ENCODE data around the gene GPBP1. TPM values are rescaled to one million over a fixed set of nuclear protein-coding genes. Genes with fewer than 3 reads are reported as not detected.

Gene GPBP1
- total RNA-seq, 2 experiments from 2014 or later = 91.8 to 116 TPM

DNA sequence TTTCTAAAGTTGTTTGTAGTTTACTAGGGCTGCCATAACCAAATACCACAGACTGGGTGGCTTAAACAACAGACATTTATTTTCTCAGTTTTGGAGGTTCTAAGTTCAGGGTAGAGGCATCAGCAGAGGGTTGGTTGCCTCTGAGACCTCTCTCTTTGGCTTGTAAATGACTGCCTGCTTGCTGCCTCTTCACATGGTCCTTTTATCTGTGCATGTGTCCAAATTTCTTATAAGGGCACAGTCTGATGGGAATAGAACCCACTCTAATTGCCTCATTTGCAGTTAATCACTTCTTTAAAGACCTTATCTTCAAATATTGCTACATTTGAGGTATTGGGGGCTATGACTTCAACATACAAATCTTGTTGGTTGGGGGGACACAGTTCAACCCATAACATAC, 36.8 kb downstream of the GPBP1 start:
- ATAC-seq (no peak), DNase-seq (no peak)
- Mint-ChIP-seq H3K36me3 (ENCODE audit: low read depth) (peaks cover 38% of the 10 kb centered on the region), H3K4me3 (no peak overlapping the region), H3K9me3 (ENCODE audit: low read depth) (no peaks in the 10 kb centered on the region), H3K27ac (peak overlapping the region; percentile 38), H3K4me1 (peaks cover 77% of the 10 kb centered on the region), H3K27me3 (no peaks in the 10 kb centered on the region)
- POLR2A ChIA-PET = no interaction called here
- intact Hi-C loops (cut with DNase I, micrococcal nuclease) = no loop called here
- CTCF ChIA-PET = interaction anchor here (1.2 kb wide), 1 partner anchor 31 kb away, joined by 3 read pairs; no protein-coding TSS in a partner anchor

DNA sequence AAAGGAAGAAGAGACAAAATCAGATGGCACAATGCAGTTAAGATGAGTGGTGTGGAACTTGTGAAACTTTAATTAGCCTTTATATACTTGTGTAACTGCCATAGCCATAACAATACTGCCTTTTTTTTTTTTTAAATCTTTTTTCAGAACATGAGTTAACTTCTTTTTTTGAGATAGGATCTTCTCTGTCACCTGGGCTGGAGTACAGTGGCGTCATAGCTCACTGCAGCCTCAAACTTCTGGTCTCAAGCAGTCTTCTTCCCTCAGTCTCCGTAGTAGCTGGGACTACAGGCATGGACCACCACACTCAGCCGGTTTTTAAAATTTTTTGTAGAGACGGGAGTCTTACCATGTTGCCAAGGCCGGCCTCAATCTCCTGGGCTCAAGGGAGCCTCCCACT, 37.2 kb downstream of the GPBP1 start:
- ChIA-PET CTCF (no interaction called here), POLR2A (no interaction called here)
- ATAC-seq (no peak), DNase-seq (no peak)
- Mint-ChIP-seq H3K4me3 (no peak overlapping the region), H3K27me3 (no peaks in the 10 kb centered on the region), H3K36me3 (ENCODE audit: low read depth) (peaks cover 41% of the 10 kb centered on the region), H3K4me1 (peaks cover 78% of the 10 kb centered on the region), H3K9me3 (ENCODE audit: low read depth) (no peaks in the 10 kb centered on the region), H3K27ac (peak overlapping the region; percentile 31)
- intact Hi-C loops (cut with DNase I, micrococcal nuclease) = no loop called here

DNA sequence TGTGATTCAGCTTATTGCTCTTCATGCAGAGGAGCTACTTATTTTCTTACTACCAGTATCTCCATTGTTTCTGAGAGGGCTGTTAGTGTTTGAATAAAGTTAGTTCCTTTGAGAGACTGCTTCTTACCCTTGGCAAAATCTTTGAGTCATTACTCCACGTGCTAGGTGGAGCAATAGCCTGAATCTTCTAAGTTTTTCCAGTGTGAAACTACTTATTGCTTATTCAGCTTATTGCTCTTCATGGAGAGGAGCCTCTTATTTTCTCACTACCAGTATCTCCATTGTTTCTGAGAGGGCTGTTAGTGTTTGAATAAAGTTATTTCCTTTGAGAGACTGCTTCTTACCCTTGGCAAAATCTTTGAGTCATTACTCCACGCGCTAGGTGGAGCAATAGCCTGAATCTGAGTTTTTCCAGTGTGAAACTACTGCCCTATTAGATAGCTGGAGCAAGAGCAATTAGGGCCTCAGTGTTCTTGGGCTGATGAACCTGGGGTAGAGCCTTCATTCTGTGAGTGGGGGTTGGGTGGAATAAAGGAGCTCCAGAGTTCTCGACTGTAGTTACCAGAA, 41.9 kb downstream of the GPBP1 start:
- Mint-ChIP-seq H3K36me3 (ENCODE audit: low read depth) (peaks cover 28% of the 10 kb centered on the region), H3K9me3 (ENCODE audit: low read depth) (no peaks in the 10 kb centered on the region), H3K4me1 (peaks cover 60% of the 10 kb centered on the region), H3K27me3 (no peaks in the 10 kb centered on the region), H3K4me3 (no peak overlapping the region), H3K27ac (peak overlapping the region; percentile 76)
- intact Hi-C loops (cut with DNase I, micrococcal nuclease) = loop anchor here in 1 of 2 experiments (5.0 kb wide), 1 partner anchor 943 kb away; no protein-coding TSS in a partner anchor
- ATAC-seq (peak; percentile 62), DNase-seq (no peak)
- CTCF ChIA-PET = interaction anchor here (0.5 to 1.1 kb wide), 4 partner anchors 39 to 316 kb away, joined by 3 to 4 read pairs (median 3); no protein-coding TSS in a partner anchor
- POLR2A ChIA-PET = no interaction called here

DNA sequence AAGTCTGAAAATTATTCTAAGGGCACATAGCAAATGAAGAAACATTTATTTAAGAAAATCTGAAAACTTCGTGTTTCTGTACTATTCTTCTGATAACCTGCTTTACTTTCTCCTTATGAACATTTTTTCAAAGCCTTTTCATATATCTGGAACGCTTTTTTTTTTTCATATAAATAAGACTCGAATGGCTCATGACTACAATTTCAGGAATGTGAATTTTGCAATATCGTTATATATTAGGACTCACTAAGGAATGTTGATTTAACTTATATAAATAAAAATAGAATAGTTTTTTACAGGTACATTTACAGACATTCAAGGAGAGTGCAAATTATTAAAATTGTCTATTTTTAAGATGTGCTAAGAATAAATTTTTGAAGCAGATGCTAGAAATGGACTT, 42.9 kb downstream of the GPBP1 start:
- ChIA-PET CTCF (interaction anchor here (0.7 to 0.9 kb wide), 2 partner anchors 79 to 387 kb away, joined by 3 read pairs; no protein-coding TSS in a partner anchor), POLR2A (no interaction called here)
- peaks cover 60% of the 10 kb centered on the region for H3K4me1 Mint-ChIP-seq
- H3K27ac Mint-ChIP-seq = no peak overlapping the region
- no peak for DNase-seq
- intact Hi-C loops (cut with DNase I, micrococcal nuclease) = loop anchor here in 1 of 2 experiments (5.0 kb wide), 1 partner anchor 944 kb away; no protein-coding TSS in a partner anchor
- H3K4me3 Mint-ChIP-seq = no peak overlapping the region
- no peaks in the 10 kb centered on the region for H3K9me3 Mint-ChIP-seq (ENCODE audit: low read depth)
- H3K36me3 Mint-ChIP-seq (ENCODE audit: low read depth) = peaks cover 33% of the 10 kb centered on the region
- no peaks in the 10 kb centered on the region for H3K27me3 Mint-ChIP-seq
- no peak for ATAC-seq

DNA sequence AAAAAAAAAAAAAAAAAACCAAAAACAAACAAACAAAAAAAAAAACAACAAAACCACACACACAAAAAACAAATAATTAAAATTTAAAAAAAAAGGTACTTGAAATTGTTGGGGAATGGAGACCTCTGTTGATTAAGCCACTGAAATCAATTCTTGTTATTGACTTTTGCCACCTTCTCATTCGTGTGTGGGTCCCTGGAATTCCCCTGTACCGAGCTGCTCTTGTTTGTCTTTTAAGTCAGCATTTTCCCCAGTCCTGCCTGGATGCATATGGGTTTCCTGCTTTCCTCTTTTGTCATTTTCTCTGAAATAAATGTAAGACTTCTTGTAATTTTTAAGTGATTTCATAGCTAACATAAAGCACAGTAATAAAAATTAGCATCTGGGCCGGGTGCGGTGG, 45.5 kb downstream of the GPBP1 start:
- Mint-ChIP-seq H3K4me1 (peaks cover 49% of the 10 kb centered on the region), H3K9me3 (ENCODE audit: low read depth) (no peaks in the 10 kb centered on the region), H3K27me3 (no peaks in the 10 kb centered on the region), H3K27ac (peak overlapping the region; percentile 72), H3K4me3 (no peak overlapping the region), H3K36me3 (ENCODE audit: low read depth) (peaks cover 26% of the 10 kb centered on the region)
- intact Hi-C loops (cut with DNase I, micrococcal nuclease) = loop anchor here (1.0 to 5.0 kb wide), 2 partner anchors 43 to 947 kb away; no protein-coding TSS in a partner anchor
- DNase-seq (peak; percentile 31), ATAC-seq (peak; percentile 34)
- POLR2A ChIA-PET = interaction anchor here (0.8 kb wide), 1 partner anchor 47 kb away, joined by 7 read pairs; no protein-coding TSS in a partner anchor
- CTCF ChIA-PET = interaction anchor here (0.6 to 2.0 kb wide), 27 partner anchors 12 to 462 kb away, joined by 3 to 9 read pairs (median 3); partner anchors contain the start of gene SETD9

DNA sequence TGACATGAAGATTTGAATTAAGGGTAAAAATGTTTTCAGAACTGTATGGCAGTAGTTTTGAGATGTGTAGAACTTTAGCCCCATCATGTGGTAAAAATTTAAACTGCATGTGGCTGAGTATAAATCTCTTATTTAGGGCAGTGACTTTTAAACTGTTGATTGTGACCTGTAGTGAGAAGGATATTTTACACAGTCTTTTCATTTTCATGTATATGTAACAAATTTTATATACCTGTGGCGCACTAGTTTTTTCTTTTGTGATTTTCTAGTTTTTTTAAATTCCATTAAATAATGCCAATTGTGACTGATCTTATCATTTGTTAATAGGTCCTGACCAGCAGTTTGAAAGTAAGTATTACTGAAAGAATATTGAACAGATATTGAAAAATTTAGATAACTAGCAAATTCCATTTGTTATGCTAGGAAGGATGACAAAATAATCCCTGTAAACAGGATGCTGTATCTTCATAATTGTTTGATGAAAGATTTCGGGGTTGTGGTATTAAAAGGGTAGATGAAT, 47.2 kb downstream of the GPBP1 start:
- H3K4me1 Mint-ChIP-seq = peaks cover 46% of the 10 kb centered on the region
- DNase-seq = no peak

DNA sequence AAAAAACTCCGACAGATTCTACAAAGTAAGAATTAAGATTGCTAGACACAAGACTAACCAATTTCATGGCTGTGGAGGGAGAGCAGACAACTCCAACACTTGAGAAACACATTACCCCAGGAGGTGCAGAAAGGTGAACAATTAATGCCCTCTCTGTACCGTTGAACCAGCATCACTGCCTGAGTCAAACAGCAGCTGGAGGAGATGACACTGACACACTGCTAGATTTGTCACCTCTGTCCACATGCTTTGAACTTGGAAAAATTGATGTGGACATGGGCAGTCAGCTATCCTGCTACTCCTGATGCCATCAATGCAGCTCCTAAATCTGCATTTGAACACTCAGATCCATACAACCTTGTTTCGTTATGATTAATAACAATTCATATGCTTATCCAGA, 51.7 kb downstream of the GPBP1 start:
- intact Hi-C loops (cut with DNase I, micrococcal nuclease) = no loop called here
- peak; percentile 25 for DNase-seq
- peaks cover 36% of the 10 kb centered on the region for H3K4me1 Mint-ChIP-seq
- H3K27ac Mint-ChIP-seq = no peak overlapping the region
- peak; percentile 89 for ATAC-seq
- POLR2A ChIA-PET = no interaction called here
- peaks cover 23% of the 10 kb centered on the region for H3K36me3 Mint-ChIP-seq (ENCODE audit: low read depth)
- CTCF ChIA-PET = interaction anchor here (1.3 kb wide), 1 partner anchor 87 kb away, joined by 3 read pairs; no protein-coding TSS in a partner anchor
- H3K27me3 Mint-ChIP-seq = no peaks in the 10 kb centered on the region
- no peaks in the 10 kb centered on the region for H3K9me3 Mint-ChIP-seq (ENCODE audit: low read depth)
- H3K4me3 Mint-ChIP-seq = no peak overlapping the region

More for the DNA sequence above, 47.2 kb downstream of the GPBP1 start:
- POLR2A ChIA-PET = no interaction called here
- CTCF ChIA-PET = interaction anchor here (0.8 to 2.0 kb wide), 6 partner anchors 15 to 1256 kb away, joined by 3 to 9 read pairs (median 4); no protein-coding TSS in a partner anchor
- H3K27me3 Mint-ChIP-seq = no peaks in the 10 kb centered on the region
- peak; percentile 54 for ATAC-seq
- intact Hi-C loops (cut with DNase I, micrococcal nuclease) = loop anchor here (1.0 to 2.0 kb wide), 8 partner anchors 46 to 321 kb away; partner anchors contain the start of genes MIER3 (in 2 of the 2) and SETD9 (in 1 of the 2)
- H3K27ac Mint-ChIP-seq = peak overlapping the region; percentile 73
- no peaks in the 10 kb centered on the region for H3K9me3 Mint-ChIP-seq (ENCODE audit: low read depth)
- H3K36me3 Mint-ChIP-seq (ENCODE audit: low read depth) = peaks cover 14% of the 10 kb centered on the region
- H3K4me3 Mint-ChIP-seq = no peak overlapping the region

DNA sequence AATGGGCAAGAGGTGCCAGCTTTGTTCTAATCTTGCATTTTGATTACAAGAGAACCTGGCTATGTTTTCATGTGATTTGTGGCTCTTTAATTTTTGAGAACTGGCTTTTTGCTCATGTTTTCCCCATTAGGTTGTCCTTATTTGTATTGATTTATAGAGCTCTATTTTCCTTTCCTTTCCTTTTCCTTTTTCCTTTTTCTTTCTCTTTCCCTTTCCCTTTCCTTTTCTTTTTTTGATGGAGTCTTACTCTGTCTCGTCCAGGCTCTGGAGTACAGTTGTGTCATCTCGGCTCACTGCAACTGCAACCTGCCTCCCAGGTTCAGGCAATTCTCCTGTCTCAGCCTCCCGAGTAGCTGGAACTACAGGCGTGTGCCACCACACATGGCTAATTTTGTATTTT, 55.5 kb downstream of the GPBP1 start:
- peaks cover 48% of the 10 kb centered on the region for H3K36me3 Mint-ChIP-seq (ENCODE audit: low read depth)
- CTCF ChIA-PET = interaction anchor here (1.4 kb wide), 1 partner anchor 28 kb away, joined by 4 read pairs; no protein-coding TSS in a partner anchor
- no peaks in the 10 kb centered on the region for H3K27me3 Mint-ChIP-seq
- H3K4me1 Mint-ChIP-seq = peaks cover 46% of the 10 kb centered on the region
- POLR2A ChIA-PET = no interaction called here
- H3K27ac Mint-ChIP-seq = no peak overlapping the region
- no peak for DNase-seq
- H3K4me3 Mint-ChIP-seq = no peak overlapping the region
- no peak for ATAC-seq
- no peaks in the 10 kb centered on the region for H3K9me3 Mint-ChIP-seq (ENCODE audit: low read depth)
- intact Hi-C loops (cut with DNase I, micrococcal nuclease) = no loop called here

DNA sequence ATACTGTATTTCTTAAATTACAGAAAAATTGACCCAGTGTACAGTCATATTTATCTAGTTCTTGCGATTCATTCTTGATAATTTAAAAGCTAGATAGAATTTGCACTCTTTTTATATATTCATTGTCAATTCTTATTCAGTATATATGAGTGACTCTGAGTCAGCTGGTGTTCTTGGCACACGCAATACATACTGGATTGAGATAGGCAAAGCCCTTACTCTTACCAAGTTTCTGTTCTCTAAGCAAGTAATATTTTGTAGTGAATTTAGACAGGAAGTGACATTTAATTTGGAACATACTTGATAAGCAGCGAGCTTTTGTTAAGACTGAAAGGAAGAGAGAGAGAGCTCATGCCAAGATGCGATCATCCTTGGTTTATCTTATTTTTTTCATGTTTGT, 57.7 kb downstream of the GPBP1 start:
- Mint-ChIP-seq H3K36me3 (ENCODE audit: low read depth) (peaks cover 48% of the 10 kb centered on the region), H3K27me3 (no peaks in the 10 kb centered on the region), H3K27ac (peak overlapping the region; percentile 66), H3K4me3 (no peak overlapping the region), H3K4me1 (peaks cover 45% of the 10 kb centered on the region), H3K9me3 (ENCODE audit: low read depth) (no peaks in the 10 kb centered on the region)
- ChIA-PET CTCF (interaction anchor here (0.7 to 1.2 kb wide), 4 partner anchors 12 to 1577 kb away, joined by 3 to 4 read pairs (median 3); no protein-coding TSS in a partner anchor), POLR2A (no interaction called here)
- ATAC-seq = peak; percentile 85
- no peak for DNase-seq
- intact Hi-C loops (cut with DNase I, micrococcal nuclease) = no loop called here

DNA sequence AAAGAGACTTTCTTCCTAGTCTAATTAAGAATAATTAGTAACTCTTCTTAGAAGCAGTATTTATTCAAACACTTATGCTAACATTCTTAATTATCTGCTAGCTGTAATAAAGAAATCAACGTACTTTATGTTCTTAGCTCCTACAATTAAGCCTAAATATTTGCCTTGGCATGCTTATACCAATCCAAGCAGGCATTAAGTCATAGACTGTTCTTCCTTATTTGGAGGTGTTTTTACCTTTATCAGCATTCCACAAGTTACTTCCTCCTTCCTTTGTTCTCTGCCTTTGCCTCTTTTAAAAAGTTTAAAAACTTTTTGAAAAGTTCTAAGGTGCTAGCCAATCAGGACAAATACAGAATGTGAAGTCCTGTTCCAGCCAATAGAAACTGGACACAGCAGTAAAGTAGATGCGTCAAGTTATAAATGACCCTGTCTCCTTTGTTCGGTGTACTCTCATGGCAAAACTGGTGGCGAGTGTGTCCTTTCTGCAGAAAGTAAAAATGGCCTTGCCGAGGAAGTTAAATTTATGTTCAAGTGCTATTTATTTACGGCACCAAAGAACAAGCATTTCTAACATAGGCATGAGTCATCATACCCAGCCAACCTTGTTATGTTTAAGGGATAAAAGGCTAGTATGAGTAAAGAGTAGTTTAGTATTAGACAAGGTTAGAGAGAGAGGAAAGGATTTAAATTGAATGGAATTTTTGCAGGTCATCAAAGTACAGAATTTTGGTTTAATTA, 58.6 kb downstream of the GPBP1 start:
- DNase-seq (no peak), ATAC-seq (no peak)
- peaks cover 56% of the 10 kb centered on the region for H3K36me3 Mint-ChIP-seq (ENCODE audit: low read depth)
- H3K9me3 Mint-ChIP-seq (ENCODE audit: low read depth) = no peaks in the 10 kb centered on the region
- CTCF ChIA-PET = interaction anchor here (0.8 to 1.2 kb wide), 2 partner anchors 94 to 305 kb away, joined by 3 to 4 read pairs; no protein-coding TSS in a partner anchor
- H3K27ac Mint-ChIP-seq = peak overlapping the region; percentile 66
- H3K4me1 Mint-ChIP-seq = peaks cover 49% of the 10 kb centered on the region
- H3K4me3 Mint-ChIP-seq = no peak overlapping the region
- intact Hi-C loops (cut with DNase I, micrococcal nuclease) = no loop called here
- no peaks in the 10 kb centered on the region for H3K27me3 Mint-ChIP-seq
- POLR2A ChIA-PET = no interaction called here
